Measurements from ENCODE around the gene CNTN1. TPM values are rescaled to one million over a fixed set of nuclear protein-coding genes. Genes with fewer than 3 reads are reported as not detected.

CNTN1 gene
- total and polyA plus RNA-seq, 2 of the 4 experiments (the other 2 are of a cell fraction): 0.10 to 0.18 TPM

DNA sequence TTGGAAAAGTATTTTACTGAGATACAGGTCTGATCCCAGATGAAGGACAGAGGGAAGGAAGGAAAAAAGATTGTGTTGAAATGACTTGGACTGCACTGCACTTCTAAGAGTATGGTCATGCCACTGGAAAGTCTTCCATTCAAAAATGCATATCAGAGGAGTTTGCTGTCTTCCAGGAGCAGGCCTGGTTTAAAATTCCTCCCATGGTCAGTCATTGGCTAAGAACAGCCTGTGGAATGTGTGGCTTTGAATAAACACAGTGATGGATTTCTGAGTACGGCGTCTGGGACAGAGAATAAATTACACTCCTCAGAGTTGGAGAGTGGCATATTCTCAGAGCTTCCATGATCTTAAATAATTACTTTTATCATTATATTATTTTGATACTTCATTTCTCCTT, 250.1 kb downstream of the CNTN1 start:
- Histone ChIP-seq H3K9ac (ENCODE audit: low read depth, low read length) (no peak overlapping the region), H4K5ac (ENCODE audit: low read depth, low read length) (no peak overlapping the region), H3K4me1 (ENCODE audit: control insufficient read depth, insufficient read depth, low read length) (no peaks in the 10 kb centered on the region), H2BK120ac (ENCODE audit: low read depth, low read length) (no peak overlapping the region), H4K8ac (ENCODE audit: low read depth in 2 of 2, low read length in 2 of 2) (no peak overlapping the region), H3K27me3 (ENCODE audit: control insufficient read depth, insufficient read depth, low read length) (no peaks in the 10 kb centered on the region), H2BK15ac (ENCODE audit: low read depth, low read length) (no peak overlapping the region), H2AK5ac (ENCODE audit: low read depth, low read length) (no peak overlapping the region), H2BK5ac (ENCODE audit: low read depth, low read length, poor library complexity, severe bottlenecking) (no peak overlapping the region), H4K20me1 (ENCODE audit: insufficient read depth, low read length) (no peaks in the 10 kb centered on the region), H3K56ac (ENCODE audit: extremely low read depth, insufficient read depth, low read length) (no peak overlapping the region), H3K4me3 (ENCODE audit: insufficient read depth, low read depth, low read length) (no peak overlapping the region), H4K91ac (ENCODE audit: insufficient read depth, low read depth, low read length) (no peak overlapping the region), H2AFZ (replicated peaks; ENCODE audit: low read length, poor library complexity) (no peak overlapping the region), H3K36me3 (ENCODE audit: control insufficient read depth, insufficient read depth, low read length) (no peaks in the 10 kb centered on the region), H3K4me2 (ENCODE audit: low read depth, low read length) (no peak overlapping the region), H2BK20ac (ENCODE audit: low read depth, low read length) (no peak overlapping the region), H3K27ac (ENCODE audit: insufficient read depth, low read length) (no peak overlapping the region), H3K18ac (ENCODE audit: low read depth, low read length) (no peak overlapping the region), H3K14ac (replicated peaks; ENCODE audit: low read depth, low read length) (no peak overlapping the region), H3K79me1 (ENCODE audit: low read depth in 1 of 2, low read length in 2 of 2) (no peaks in the 10 kb centered on the region), H2AK9ac (replicated peaks; ENCODE audit: low read depth, low read length, poor library complexity) (no peak overlapping the region), H3K9me1 (ENCODE audit: insufficient read depth, low read length) (no peaks in the 10 kb centered on the region), H3K9me3 (ENCODE audit: control insufficient read depth, insufficient read depth, low read length) (no peaks in the 10 kb centered on the region), H3K23ac (ENCODE audit: low read depth, low read length) (no peak overlapping the region), H3K4ac (ENCODE audit: low read depth, low read length) (no peak overlapping the region)
- ChIA-PET POLR2A (ENCODE audit: unreplicated experiment) (no interaction called here), CTCF (no interaction called here)
- dilution Hi-C loops (cut with HindIII; ENCODE audit: low sequenced_read_pairs, unreplicated experiment): no loop called here
- in situ Hi-C loops (cut with MboI; ENCODE audit: low sequenced_read_pairs): loop anchor here (10.0 kb wide), 2 partner anchors 332 to 1082 kb away; no protein-coding TSS in a partner anchor
- intact Hi-C loops (cut with micrococcal nuclease): no loop called here
- BruUV-seq (replicated peaks): no TSS peak
- ATAC-seq (ENCODE audit: low read depth) (peak; percentile 71; the same call in 1 of the 2 replicates), DNase-seq (peak; percentile 19)
- TF ChIP-seq RCOR1 (IDR thresholded peaks at IDR 0.05; ENCODE audit: insufficient replicate concordance, low read length) (no peak), MAZ (IDR thresholded peaks at IDR 0.05; ENCODE audit: borderline replicate concordance, low read depth, low read length) (no peak), RAD21 (IDR thresholded peaks at IDR 0.05; ENCODE audit: low read length) (no peak), ELK1 (IDR thresholded peaks at IDR 0.05; ENCODE audit: borderline replicate concordance, low read depth, low read length) (no peak), MXI1 (IDR thresholded peaks at IDR 0.05; ENCODE audit: borderline replicate concordance, low read depth, low read length) (no peak), MAFK (IDR thresholded peaks at IDR 0.05; ENCODE audit: low read depth, low read length) (no peak), POLR2A (IDR thresholded peaks at IDR 0.05; ENCODE audit: low read depth, low read length) (no peak)
- no CpG with 5 or more reads among the region's 2 CpGs for WGBS, 2 experiments (ENCODE audit: extremely low coverage in 2 of 2, insufficient read length in 1 of 2)

All from IMR-90 (cell line).